Measurements from ENCODE around the gene BACH2.

- TF ChIP-seq KDM4B (IDR thresholded peaks at IDR 0.05; ENCODE audit: borderline replicate concordance in 2 of 2, low read depth in 1 of 2) (no peak), HDAC3 (IDR thresholded peaks at IDR 0.05; ENCODE audit: borderline replicate concordance, partially characterized antibody) (no peak), ELF2 (CRISPR knock-in tag; IDR thresholded peaks at IDR 0.05) (no peak), ATF3 (IDR thresholded peaks at IDR 0.05) (no peak), ATF3 (CRISPR knock-in tag; conservative IDR thresholded peaks at IDR 0.05) (no peak), SRSF3 (IDR thresholded peaks at IDR 0.05; ENCODE audit: insufficient read depth, low read length) (no peak), ZBTB8A (IDR thresholded peaks at IDR 0.05; ENCODE audit: partially characterized antibody) (no peak), ZNF431 (CRISPR knock-in tag; IDR thresholded peaks at IDR 0.05) (no peak), SMARCA5 (IDR thresholded peaks at IDR 0.05) (no peak), CREB1 (IDR thresholded peaks at IDR 0.05) (no peak), CREB1 (CRISPR knock-in tag; IDR thresholded peaks at IDR 0.05) (no peak)
These were observed 72.4 kb downstream of the BACH2 start for GRCh38 chr6:90224196-90224595.

All from K562 (cell line).